Stimulated activated CD4-positive, alpha-beta T cell treated with anti-CD3 and anti-CD28 coated beads, Interleukin-1b, Interleukin-23, amount 100 ng/mL, for 1 hour (primary cell): ENCODE results near the gene GPR3.

Source experiments
- DNase-seq, 2 donors: peaks; one replicate each; pipeline ENCODE4 v3.0.0-alpha.2; 2020; ENCODE audit warnings: low read depth in 2 of 2

GPR3 gene

DNA sequence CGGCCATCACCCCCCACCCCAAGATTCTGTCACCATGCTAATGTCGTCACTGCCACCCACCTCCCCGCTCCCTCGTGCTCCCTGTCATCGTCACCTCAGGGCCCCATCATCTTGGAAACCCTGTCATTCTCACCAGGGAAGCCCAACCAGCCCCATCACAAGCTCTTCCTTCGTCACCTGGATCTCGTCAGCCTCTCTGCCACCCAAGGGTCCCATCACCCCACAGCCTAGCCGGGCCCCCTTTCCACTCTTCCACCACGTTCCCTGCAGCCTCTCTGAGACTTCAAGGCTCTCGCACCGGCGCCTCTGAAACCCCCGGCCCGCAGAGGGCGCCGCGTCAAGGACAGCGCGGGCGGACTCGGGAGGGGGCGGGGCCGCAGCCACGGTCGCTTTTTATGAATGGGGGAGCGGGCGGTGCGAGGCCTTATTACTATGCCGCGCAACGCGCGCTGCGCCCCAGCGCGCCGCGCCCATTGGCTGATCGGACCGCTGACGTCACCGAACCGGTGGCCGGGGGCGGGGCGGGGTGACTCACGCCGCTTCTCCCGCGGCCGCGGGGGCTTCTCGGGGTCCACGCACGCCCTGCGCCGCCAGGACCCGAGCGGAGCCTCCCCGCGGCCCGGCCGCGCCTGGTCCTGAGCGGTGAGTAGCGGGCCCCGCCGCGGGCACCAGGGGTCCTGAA is at the start of gene GPR3:
GPR3 (plus strand) TSS at position 527 of the 682 bp plus-strand sequence. CDS start 1,177 bp downstream, outside the sequence.
- DNase-seq: peak; percentile 83 to 91

DNA sequence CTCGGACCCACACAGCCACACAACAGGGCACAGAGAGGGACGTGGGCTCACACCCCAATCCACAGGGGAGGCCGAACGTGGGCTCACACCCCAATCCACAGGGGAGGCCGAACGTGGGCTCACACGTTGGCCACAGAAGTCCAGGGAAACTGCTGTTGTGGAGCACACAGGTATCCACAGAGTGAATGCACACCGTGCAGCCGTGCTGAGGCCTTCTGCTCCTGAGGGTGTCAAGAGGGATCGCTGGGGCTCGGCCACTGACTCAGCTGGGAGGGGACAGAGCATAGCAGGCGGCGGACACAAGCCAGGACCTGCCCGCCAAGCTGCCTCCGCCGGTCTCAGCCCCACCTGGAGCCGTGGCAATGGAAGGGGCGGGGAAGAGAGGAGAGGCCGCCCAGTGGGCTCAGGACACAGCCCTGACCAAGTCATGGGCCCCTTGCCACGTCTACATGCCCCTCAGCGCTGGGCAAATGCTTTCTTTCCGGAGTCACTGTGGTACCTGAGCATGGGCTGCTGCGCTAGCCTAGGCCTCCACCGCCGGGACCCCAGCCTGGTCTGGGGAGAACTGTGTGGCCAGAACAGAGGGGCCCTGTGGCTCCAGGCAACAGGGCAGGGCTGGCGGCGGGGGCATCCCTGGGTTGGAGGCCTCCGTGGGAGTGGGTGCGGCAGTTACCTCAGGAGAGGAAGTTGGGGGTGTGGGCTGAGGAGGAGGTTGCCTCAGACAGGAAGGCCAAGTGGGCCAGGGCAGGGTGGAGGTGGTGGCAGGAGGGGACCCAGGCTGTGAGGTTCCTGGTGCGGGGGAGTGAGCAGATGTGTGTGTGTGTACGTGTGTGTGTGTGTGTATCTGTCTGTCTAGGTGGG is 49.4 kb upstream of the GPR3 start:
- peak in 1 of 2 donors; percentile 57 for DNase-seq

GRCh38 chr1:27343639-27344025 is 48.8 kb upstream of the GPR3 start:
- DNase-seq: no peak

GRCh38 chr1:27345272-27345671 is 47.1 kb upstream of the GPR3 start:
- no peak for DNase-seq

DNA sequence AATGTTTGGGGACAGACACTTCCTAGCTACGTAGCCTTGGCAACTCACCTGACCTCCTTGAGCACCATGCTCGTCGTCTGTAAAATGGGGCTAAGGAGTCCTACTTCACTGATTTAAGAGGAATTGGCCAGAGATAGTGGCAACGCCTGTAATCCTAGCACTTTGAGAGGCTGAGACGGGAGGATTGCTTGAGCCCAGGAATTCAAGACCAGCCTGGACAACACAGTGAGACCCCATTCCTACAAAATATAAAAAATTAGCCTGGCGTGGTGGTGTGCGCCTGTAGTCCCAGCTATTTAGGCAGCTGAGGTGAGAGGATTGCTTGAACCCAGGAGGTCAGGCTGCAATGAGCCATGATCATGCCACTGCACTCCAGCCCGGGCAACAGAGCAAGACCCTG is 46.1 kb upstream of the GPR3 start:
- no peak for DNase-seq

DNA sequence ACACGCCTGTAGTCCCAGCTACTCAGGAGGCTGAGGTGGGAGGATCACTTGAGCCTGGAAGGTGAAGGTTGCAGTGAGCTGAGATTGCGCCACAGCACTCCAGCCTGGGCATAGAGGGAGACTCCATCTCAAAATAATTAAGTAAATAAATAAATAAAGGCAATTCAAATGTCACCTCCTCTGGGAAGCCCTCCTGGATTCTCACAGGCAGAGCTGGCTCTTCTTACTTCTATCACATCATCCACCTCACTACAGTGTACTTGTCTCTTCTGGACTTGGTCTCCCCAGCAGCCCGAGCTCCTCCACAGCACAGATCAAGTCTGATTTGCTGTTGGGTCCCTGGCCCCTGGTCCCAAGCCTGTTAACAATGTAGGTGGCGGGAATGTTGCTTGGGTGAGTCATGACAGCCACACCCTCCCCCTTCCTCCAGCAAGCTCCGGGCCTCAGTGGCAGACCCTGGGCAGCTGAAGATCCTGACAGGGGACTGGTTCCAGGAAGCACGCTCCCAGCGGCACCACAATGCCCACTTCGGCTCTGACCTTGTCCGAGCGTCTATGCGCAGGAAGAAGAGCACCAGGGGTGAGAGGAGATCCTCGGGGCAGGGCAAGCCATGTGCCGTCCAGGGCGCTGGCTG is 45.3 kb upstream of the GPR3 start:
- DNase-seq: no peak

DNA sequence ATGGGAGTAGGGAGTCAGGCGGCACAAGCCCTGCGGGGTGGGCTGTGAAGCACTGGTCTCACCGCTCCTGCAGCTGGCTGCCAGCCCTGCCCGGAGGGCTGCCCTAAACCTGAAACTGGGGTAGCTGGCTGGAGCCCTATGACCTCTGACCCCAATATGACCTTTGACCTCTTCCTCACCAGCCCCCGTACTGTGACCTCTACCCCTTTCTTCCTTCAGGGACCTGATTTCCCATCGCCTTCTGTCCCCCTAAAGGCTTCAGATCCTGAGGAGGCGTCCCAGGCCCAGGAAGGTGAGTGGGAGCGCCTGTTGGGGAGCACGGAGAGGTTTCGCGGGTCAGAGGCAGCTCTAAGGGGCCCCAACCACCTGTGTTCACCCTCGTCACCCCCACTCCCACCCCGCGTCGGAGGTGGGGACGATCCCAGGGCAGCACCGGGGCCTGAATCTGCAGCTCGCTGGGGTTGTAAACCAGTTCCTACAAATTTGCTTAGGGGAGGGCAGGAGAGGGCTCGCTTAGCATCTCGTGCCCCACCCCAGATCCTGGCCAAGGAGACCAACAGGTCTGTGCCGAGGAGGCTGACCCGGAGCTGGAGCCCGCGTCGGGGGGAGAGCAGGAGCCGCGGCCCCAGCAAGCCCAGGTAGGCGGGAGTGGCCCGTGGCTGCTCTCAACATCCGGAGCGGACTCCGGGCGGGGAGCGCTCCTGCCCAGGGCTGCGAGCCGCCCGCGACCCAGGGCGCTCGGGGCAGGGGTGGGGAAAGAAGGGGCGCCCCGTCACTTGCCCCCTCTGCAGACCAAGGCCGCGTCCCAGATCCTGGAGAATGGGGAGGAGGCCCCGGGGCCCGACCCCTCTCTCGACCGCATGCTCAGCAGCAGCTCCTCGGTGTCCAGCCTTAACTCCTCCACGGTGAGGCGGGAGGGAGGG is 43.3 kb upstream of the GPR3 start:
- DNase-seq: no peak

GRCh38 chr1:27349784-27350662 is 42.4 kb upstream of the GPR3 start:
- DNase-seq: no peak

- no peak for DNase-seq
Measured at GRCh38 chr1:27350663-27351540, 41.5 kb upstream of the GPR3 start.

DNA sequence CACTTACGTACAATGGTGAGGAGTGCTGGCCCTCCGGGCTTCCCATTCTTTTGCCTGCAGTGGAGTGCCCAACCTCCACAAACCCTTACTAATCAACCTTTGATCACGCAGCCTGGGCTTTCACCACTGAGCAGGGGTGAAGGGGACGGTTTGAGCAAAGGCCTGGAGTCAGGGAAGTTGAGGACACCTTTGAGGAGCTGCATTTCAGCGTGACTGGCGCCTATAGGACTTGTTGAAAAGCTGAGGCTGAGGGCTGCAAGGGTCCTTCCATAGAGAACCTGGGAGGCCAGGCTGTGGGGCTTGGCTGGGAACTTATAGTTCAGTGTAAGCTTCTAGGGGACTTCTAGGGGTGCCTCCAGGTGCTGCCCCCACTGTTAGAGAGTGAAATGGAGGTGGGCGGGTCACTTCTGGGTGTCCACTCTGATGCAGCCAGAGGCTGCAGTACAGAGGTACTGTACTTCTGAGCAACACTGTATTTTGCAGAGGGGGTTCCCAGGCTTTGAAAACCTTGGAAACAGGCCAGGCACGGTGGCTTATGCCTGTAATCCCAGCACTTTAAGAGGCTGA is 40.8 kb upstream of the GPR3 start:
- DNase-seq: no peak

DNA sequence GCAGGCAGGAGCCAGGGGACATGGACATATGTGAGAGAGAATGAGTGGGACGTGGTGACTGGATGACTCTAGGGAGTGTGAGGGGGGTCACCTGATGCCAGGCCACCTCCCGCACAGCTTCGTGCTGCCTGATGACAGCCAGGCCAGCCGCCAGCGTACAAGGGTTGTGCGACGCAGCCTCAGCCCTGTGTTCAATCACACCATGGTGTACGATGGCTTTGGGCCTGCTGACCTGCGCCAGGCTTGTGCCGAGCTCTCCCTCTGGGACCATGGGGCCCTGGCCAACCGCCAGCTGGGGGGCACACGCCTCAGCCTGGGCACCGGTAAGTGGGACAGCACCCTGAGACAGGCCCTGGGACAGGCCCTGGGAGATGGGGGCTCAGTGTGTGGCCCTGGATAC is 39.3 kb upstream of the GPR3 start:
- no peak for DNase-seq

- DNase-seq: no peak
Measured at GRCh38 chr1:27353629-27354028, 38.8 kb upstream of the GPR3 start.

DNA sequence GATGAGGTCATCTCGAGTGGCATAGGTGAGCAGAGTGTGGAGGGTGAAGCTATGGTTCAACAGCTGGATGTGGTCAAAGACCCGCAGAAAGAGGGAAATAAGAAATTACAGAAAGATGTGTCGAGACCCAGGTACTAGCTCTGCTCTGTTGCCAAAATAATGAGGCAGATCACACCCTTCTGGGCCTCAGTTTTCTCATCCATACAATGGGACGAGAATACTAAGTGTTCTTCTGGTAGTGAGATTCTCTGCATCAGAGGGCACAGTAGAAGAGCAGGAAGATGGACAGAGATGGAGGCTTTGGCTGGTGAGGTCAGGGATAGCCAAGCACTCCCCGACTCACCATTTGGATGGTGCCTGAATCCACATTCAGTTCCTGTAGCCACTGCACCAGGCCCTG is 36.7 kb upstream of the GPR3 start:
- DNase-seq: no peak

- no peak for DNase-seq
Measured at GRCh38 chr1:27356277-27356618, 36.2 kb upstream of the GPR3 start.

- no peak for DNase-seq
Measured at GRCh38 chr1:27356619-27357280, 35.7 kb upstream of the GPR3 start.

GRCh38 chr1:27357281-27358037 is 35.0 kb upstream of the GPR3 start:
- DNase-seq: peak; percentile 57 to 71

DNA sequence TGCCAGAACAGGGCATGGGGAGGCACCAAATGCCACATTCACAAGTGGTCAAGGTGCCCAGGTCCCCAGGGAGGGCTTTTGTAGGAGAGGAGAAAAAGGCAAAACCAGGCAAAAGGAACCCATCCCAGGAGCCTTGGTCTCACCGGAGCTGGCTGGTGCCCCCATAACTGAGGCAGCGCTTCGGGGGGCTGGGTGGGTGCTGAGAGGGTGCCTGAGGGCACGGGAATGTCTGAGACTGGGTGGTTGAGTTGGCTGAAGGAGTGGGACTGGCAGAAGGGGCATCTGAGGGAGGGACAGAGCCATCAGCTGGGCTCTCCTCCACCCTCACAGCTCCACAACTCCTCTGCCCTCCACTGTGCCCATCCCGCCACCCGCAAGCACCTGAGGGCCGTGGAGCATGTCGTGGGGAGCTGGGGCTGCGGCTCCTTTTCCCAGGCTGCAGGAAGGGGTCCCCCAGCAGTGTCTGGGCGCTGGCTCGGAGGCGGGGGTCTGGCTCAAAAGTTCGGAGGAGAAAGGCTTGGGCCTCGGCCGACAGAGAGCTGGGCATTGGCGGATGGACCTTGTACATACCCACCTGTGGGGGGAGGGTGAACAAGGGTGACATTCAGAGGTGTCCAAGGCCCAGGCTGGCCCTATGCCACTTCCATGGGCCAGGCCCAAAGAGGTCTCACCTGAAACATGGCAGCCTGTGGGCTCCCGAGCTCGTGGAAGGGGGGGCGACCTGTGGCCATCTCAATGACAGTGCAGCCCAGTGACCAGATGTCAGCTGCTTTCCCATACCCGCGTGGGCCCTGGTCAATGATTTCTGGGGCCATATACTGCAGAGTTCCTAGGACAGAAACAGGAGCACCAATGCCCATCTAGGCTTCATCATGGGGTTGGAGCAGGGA is 34.1 kb upstream of the GPR3 start:
- DNase-seq: no peak
